ENCODE data around the gene CROCC2. TPM values are rescaled to one million over a fixed set of nuclear protein-coding genes. Genes with fewer than 3 reads are reported as not detected.

Gene CROCC2
- total RNA-seq, 4 donors from 2014 or later, result 0.10 TPM; not detected in 3

DNA sequence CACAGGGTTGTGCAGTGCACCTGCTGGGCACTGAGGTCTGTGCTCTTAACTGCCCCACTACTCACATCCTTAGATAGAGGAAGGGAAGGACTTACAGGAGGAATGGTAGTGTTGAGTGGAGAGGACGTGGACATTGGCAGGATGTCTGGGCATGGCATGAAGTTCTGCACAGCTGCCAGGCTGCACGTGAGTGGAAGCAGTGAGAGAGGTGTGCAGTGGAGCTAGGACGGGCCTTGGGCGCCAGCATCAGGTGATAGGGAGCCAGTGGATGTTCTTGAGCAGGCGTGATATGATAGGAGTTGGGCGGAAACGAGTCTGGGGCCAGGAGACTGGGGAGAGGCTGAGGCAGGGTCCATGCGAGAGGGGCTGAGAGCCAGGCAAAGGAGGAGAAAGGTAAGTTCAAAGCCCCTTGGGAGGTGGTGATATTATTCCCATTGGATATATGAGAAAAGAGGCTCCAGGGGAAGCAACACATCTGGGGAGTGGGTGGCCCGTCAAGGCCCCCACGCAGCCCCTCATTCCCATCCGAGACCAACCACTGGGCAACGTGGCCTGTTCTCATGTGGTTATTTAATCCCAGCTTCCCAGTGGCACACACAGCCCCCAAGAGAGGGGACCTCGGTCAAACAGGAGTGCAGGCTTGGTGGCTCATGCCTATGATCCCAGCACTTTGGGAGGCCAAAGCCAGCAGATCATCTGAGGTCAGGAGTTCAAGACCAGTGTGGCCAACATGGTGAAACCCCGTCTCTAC, 46.5 kb downstream of the CROCC2 start:
- TF ChIP-seq, protein P1, sequence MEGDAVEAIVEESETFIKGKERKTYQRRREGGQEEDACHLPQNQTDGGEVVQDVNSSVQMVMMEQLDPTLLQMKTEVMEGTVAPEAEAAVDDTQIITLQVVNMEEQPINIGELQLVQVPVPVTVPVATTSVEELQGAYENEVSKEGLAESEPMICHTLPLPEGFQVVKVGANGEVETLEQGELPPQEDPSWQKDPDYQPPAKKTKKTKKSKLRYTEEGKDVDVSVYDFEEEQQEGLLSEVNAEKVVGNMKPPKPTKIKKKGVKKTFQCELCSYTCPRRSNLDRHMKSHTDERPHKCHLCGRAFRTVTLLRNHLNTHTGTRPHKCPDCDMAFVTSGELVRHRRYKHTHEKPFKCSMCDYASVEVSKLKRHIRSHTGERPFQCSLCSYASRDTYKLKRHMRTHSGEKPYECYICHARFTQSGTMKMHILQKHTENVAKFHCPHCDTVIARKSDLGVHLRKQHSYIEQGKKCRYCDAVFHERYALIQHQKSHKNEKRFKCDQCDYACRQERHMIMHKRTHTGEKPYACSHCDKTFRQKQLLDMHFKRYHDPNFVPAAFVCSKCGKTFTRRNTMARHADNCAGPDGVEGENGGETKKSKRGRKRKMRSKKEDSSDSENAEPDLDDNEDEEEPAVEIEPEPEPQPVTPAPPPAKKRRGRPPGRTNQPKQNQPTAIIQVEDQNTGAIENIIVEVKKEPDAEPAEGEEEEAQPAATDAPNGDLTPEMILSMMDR (IDR thresholded peaks at IDR 0.05), result no peak
- TF ChIP-seq POLR2A (IDR thresholded peaks at IDR 0.05), result no peak
- intact Hi-C loops (cut with DNase I; ENCODE audit: low total_unique reads), result no loop called here
- no peak overlapping the region for H3K4me3 ChIP-seq (ENCODE audit: low read depth, poor library complexity, severe bottlenecking)
- 80 to 82% methylated on average over 14 of the region's 14 CpGs for WGBS, 2 donors
- peak in 1 of 2 donors; percentile 75 for DNase-seq (ENCODE audit: low spot score in 2 of 2)

DNA sequence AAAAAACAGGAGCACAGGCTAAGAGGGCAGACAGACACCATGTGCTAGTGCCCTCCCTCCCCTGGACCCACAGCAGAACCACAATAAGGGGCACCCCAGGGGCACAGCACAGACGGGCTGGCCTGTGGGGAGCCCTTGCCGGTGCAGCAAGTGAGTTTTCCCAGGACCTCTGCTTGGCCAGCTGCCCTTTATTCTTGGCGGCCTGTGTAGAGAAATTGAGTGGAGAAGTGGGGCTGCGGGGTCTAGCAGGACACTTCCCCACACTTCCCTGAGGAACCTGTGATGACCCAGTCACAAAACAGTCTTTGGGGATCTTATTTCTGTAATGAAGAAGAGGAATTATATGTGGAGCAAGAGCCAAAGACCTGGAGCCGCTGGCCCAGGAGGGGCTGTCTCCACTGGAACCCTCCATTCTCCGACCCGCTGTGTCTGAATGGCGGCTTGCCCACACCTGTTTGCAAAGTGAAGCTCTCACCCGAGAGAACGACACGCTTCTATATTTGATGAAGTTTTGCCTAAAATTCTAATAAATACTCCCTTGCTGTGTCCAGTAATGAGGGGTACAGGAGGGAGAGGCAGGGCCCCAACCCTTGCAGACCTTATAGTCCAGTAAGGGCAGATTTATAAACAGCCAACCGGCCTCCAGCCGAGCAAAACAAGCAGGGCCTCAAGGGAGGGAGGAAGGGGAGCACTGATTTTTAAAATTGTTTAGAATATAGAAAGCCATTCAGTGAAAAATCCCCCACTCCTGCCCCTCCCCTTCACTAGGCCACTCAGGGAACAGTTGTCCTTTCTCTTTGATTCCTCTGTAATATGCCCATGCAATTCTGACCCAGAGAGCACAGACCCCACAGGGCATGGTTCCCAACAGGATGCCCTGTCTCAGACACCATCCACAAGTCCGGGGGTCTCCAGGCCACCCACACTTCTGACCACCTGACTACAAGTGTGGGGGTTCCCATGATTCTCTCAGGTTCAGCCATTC, 47.6 kb downstream of the CROCC2 start:
- no peak for TF ChIP-seq POLR2A (IDR thresholded peaks at IDR 0.05)
- TF ChIP-seq, protein P1 (IDR thresholded peaks at IDR 0.05), result no peak
- no peak overlapping the region for H3K4me3 ChIP-seq (ENCODE audit: low read depth, poor library complexity, severe bottlenecking)
- DNase-seq (ENCODE audit: low spot score in 2 of 2), result peak in 1 of 2 donors; percentile 77
- 79 to 83% methylated on average over 14 of the region's 14 CpGs for WGBS, 2 donors
- intact Hi-C loops (cut with DNase I; ENCODE audit: low total_unique reads), result no loop called here

- TF ChIP-seq, protein P1 (IDR thresholded peaks at IDR 0.05), result no peak
- TF ChIP-seq POLR2A (IDR thresholded peaks at IDR 0.05), result no peak
- intact Hi-C loops (cut with DNase I; ENCODE audit: low total_unique reads), result no loop called here
- peak in 1 of 2 donors; percentile 37 for DNase-seq (ENCODE audit: low spot score in 2 of 2)
- no peak overlapping the region for H3K4me3 ChIP-seq (ENCODE audit: low read depth, poor library complexity, severe bottlenecking)
- WGBS, 2 donors, result 52 to 65% methylated on average over 15 of the region's 15 CpGs
These were observed 48.5 kb downstream of the CROCC2 start for GRCh38 chr2:240954436-240955305.

DNA sequence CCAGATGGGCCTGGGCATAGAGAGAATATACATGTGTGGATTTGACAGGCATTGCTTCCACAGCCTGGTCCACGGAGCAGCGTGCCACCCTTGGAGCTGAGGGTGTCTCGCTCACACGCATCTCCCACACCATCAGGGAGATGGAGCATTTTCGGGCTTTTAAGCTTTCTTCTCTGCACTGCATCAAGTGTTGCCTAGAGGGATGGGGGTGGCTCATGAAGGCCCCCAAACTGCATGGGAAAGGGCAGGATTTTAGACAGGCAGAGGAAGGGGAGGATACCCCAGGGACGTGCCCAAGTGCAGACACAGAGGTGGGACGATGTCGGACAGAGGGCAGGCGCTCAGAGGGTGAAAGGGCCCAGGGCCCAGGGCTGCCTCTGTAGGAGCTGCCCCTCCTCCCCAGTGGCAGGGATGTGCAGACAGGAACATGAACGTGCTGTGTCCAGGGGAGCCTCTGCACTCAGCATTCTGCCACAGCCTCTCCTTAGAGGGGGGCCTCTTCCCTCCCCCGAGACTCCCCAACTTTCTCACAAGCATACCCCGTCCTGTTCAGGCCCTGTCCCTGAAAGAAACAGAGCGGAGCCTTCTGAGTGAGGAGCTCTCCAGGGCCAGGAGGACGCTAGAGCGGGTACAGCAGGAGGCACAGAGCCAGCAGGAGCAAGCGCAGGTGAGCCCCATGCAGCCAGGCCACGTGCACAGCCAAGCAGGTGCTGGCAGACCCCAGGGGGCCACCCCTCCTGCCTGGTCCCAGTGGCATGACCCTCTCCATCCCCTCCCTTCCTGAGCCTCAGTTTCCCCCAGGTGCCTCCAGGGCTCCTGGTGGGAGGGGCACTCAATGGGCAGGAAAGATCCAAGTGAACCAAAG, 49.4 kb downstream of the CROCC2 start:
- intact Hi-C loops (cut with DNase I; ENCODE audit: low total_unique reads), result no loop called here
- 79 to 87% methylated on average over 16 to 17 of the region's 17 CpGs for WGBS, 2 donors
- no peak overlapping the region for H3K4me3 ChIP-seq (ENCODE audit: low read depth, poor library complexity, severe bottlenecking)
- peak in 1 of 2 donors; percentile 68 for DNase-seq (ENCODE audit: low spot score in 2 of 2)
- no peak for TF ChIP-seq POLR2A (IDR thresholded peaks at IDR 0.05)
- TF ChIP-seq, protein P1 (IDR thresholded peaks at IDR 0.05), result no peak

Measured in lower leg skin (tissue), 4 donors.